Measurements from ENCODE around the gene CNMD. TPM values are rescaled to one million over a fixed set of nuclear protein-coding genes. Genes with fewer than 3 reads are reported as not detected.
"Not testable (repeated sequence)": the region's sequence is repeated elsewhere in the genome, so short reads cannot be mapped to it uniquely, and the experiment has no call there.

CNMD gene
- total RNA-seq, 1 donor from 2014 or later, result 2.6 TPM

GRCh38 chr13:52696566-52696965, 43.1 kb downstream of the CNMD start:
- TF ChIP-seq CTCF (conservative IDR thresholded peaks at IDR 0.05; ENCODE audit: low read depth, low read length), result no peak
- DNase-seq (ENCODE audit: low read depth), result no peak
- H3K4me3 ChIP-seq (ENCODE audit: low read depth, low read length), result no peak overlapping the region

GRCh38 chr13:52695856-52696255, 43.8 kb downstream of the CNMD start:
- no peak for DNase-seq (ENCODE audit: low read depth)
- H3K4me3 ChIP-seq (ENCODE audit: low read depth, low read length), result no peak overlapping the region
- no peak for TF ChIP-seq CTCF (conservative IDR thresholded peaks at IDR 0.05; ENCODE audit: low read depth, low read length)

- no peak for TF ChIP-seq CTCF (conservative IDR thresholded peaks at IDR 0.05; ENCODE audit: low read depth, low read length)
- DNase-seq (ENCODE audit: low read depth), result no peak
- no peak overlapping the region for H3K4me3 ChIP-seq (ENCODE audit: low read depth, low read length)
Measured at GRCh38 chr13:52686376-52686775, 53.2 kb downstream of the CNMD start.

- DNase-seq (ENCODE audit: low read depth), result not testable (repeated sequence)
Measured at GRCh38 chr13:52685806-52686205, 53.8 kb downstream of the CNMD start.

GRCh38 chr13:52677823-52678222, 61.8 kb downstream of the CNMD start:
- no peak overlapping the region for H3K4me3 ChIP-seq (ENCODE audit: low read depth, low read length)
- TF ChIP-seq CTCF (conservative IDR thresholded peaks at IDR 0.05; ENCODE audit: low read depth, low read length), result no peak
- no peak for DNase-seq (ENCODE audit: low read depth)

More at GRCh38 chr13:52685806-52686205, 53.8 kb downstream of the CNMD start:
- H3K4me3 ChIP-seq (ENCODE audit: low read depth, low read length), result not testable (repeated sequence)

GRCh38 chr13:52673465-52673864, 66.2 kb downstream of the CNMD start:
- H3K4me3 ChIP-seq (ENCODE audit: low read depth, low read length), result no peak overlapping the region
- DNase-seq (ENCODE audit: low read depth), result no peak
- no peak for TF ChIP-seq CTCF (conservative IDR thresholded peaks at IDR 0.05; ENCODE audit: low read depth, low read length)

GRCh38 chr13:52670726-52671125, 68.9 kb downstream of the CNMD start:
- TF ChIP-seq CTCF (conservative IDR thresholded peaks at IDR 0.05; ENCODE audit: low read depth, low read length), result no peak
- no peak for DNase-seq (ENCODE audit: low read depth)
- no peak overlapping the region for H3K4me3 ChIP-seq (ENCODE audit: low read depth, low read length)

- TF ChIP-seq CTCF (conservative IDR thresholded peaks at IDR 0.05; ENCODE audit: low read depth, low read length), result no peak
Measured at GRCh38 chr13:52669677-52670076, 69.9 kb downstream of the CNMD start.

More at GRCh38 chr13:52669677-52670076, 69.9 kb downstream of the CNMD start:
- no peak overlapping the region for H3K4me3 ChIP-seq (ENCODE audit: low read depth, low read length)
- no peak for DNase-seq (ENCODE audit: low read depth)

All from epithelial cell of proximal tubule (primary cell).